Erythroblast (primary cell): ENCODE results near the gene DIRAS1.

Experiments
- GATA1 ChIP-seq: IDR thresholded peaks from 2 replicates; pipeline ENCODE4 v1.6.1; 2011; ENCODE audit warnings: low read depth, mild to moderate bottlenecking, control low read depth, low read length, moderate library complexity
- POLR2A ChIP-seq: IDR thresholded peaks from 2 replicates; pipeline ENCODE4 v1.6.1; 2011; ENCODE audit warnings: mild to moderate bottlenecking, low read length

GRCh38 chr19:2727640-2727944 lies 6.4 kb upstream of the DIRAS1 start:
- TF ChIP-seq POLR2A = no peak
- TF ChIP-seq GATA1 = no peak
